Neural cell (in vitro differentiated cells): ENCODE data around the gene SCYL1.

Experiments
- CTCF ChIP-seq: fragments of 450-650 bp; IDR thresholded peaks from 2 replicates; pipeline ENCODE4 v1.5.1; 2014; ENCODE audit warnings: antibody characterized with exemption, mild to moderate bottlenecking, moderate library complexity; ENCODE audit not compliant: poor library complexity, severe bottlenecking
- EZH2 ChIP-seq: fragments of 200-600, 300-800 bp; shearing (Covaris generic), sonication (generic); IDR thresholded peaks from 2 replicates; pipeline ENCODE4 v1.6.1; 2014; ENCODE audit warnings: antibody characterized with exemption, low read length, borderline replicate concordance, mild to moderate bottlenecking; ENCODE audit not compliant: insufficient read depth, poor library complexity, severe bottlenecking
- TAF1 ChIP-seq: IDR thresholded peaks from 2 replicates; pipeline ENCODE4 v1.6.1; 2012; ENCODE audit warnings: low read depth

- TF ChIP-seq CTCF (no peak), EZH2 (no peak), TAF1 (no peak)
Measured at GRCh38 chr11:65549096-65549495, 24.2 kb downstream of the SCYL1 start.
